Aorta (tissue), 5 donors: Measurements from ENCODE around the gene BTBD18. TPM values are rescaled to one million over a fixed set of nuclear protein-coding genes. Genes with fewer than 3 reads are reported as not detected.

Experiments
- ATAC-seq: fragments of 200-7000 bp; cut with Tn5 transposase; one replicate; pipeline ENCODE4 v1.9.1; 2022; ENCODE audit warnings: moderate library complexity; ENCODE audit not compliant: low FRiP score
- DNase-seq, 2 donors: peaks; one replicate each; pipeline ENCODE4 v3.0.0-alpha.2; 2020
- H3K27ac ChIP-seq, 2 donors: one replicate each; pipeline ENCODE4 v1.5.1; 2013; ENCODE audit warnings: low read length in 2 of 2, mild to moderate bottlenecking in 2 of 2, moderate library complexity in 2 of 2, control low read depth in 1 of 2, inconsistent platforms in 1 of 2, low read depth in 1 of 2
- H3K27me3 ChIP-seq, 2 donors: one replicate each; pipeline ENCODE4 v1.6.1; 2013; ENCODE audit warnings: control low read depth in 1 of 2, low read length in 1 of 2, mild to moderate bottlenecking in 1 of 2, moderate library complexity in 1 of 2; ENCODE audit not compliant: insufficient read depth in 2 of 2, control insufficient read depth in 1 of 2
- H3K36me3 ChIP-seq, 2 donors: one replicate each; pipeline ENCODE4 v1.6.1; 2013; ENCODE audit warnings: control low read depth in 1 of 2, low read length in 1 of 2, mild to moderate bottlenecking in 1 of 2; ENCODE audit not compliant: insufficient read depth in 2 of 2, control insufficient read depth in 1 of 2
- H3K4me1 ChIP-seq, 2 donors: one replicate each; pipeline ENCODE4 v1.6.1; 2013; ENCODE audit warnings: low read length in 2 of 2, control low read depth in 1 of 2, mild to moderate bottlenecking in 1 of 2, moderate library complexity in 1 of 2; ENCODE audit not compliant: insufficient read depth in 2 of 2, control insufficient read depth in 1 of 2
- H3K4me3 ChIP-seq, 2 donors: one replicate each; pipeline ENCODE4 v1.5.1; 2013; ENCODE audit warnings: low read length in 2 of 2, control low read depth in 1 of 2, mild to moderate bottlenecking in 1 of 2
- H3K9me3 ChIP-seq: one replicate; pipeline ENCODE4 v1.6.1; 2013; ENCODE audit warnings: mild to moderate bottlenecking, low read length; ENCODE audit not compliant: control insufficient read depth
- WGBS, 2 donors: extraction: QIAGEN DNeasy Blood & Tissue Kit; methylation state at CpG; one replicate each; pipeline ENCODE4 v1.1.7; 2013; 5-methylcytosine and 5-hydroxymethylcytosine counted together
- intact Hi-C, 2 donors: fragments of 100-400 bp; cut with DNase I; formaldehyde crosslinking; loops; one replicate each; pipeline versions ENCODE4 v1.14.2 to v1.15.0; 2022
- polyA plus RNA-seq, 2 donors: library from polyadenylated mRNA; stranded (reverse); fragments of 200-250 nt; gene quantifications; one replicate each; pipeline ENCODE4 v1.2.3, GENCODE V29; 2013
- total RNA-seq, 2 donors: library from RNA; stranded (reverse); fragmentation: NEBNext Ultra II Directional; extraction: Animal tissue kit (Norgen Biotek cat#: 25700); gene quantifications; one replicate each; pipeline ENCODE4 v1.2.1, GENCODE V29; 2021
- donor health status: healthy with polysubstance abuse.
- donor health status: Bipolar disorder and iron deficiency.
- donor health status: DM: no; HTN: no; CAD: no.
- donor health status: DM: no; HTN: no; CAD: no.
- donor health status: DM: yes; HTN: yes; CAD: no.

BTBD18 gene
- total and polyA plus RNA-seq, 4 donors: 0.05 TPM; not detected in 3

GRCh38 chr11:57791321-57792059, 39.9 kb upstream of the BTBD18 start:
- no peak overlapping the region for H3K27ac ChIP-seq
- peaks cover 1 to 8% of the 10 kb centered on the region in 2 donors for H3K4me1 ChIP-seq
- intact Hi-C loops: no loop called here
- no peak for DNase-seq
- peaks cover 1 to 8% of the 10 kb centered on the region in 2 donors for H3K36me3 ChIP-seq
- peak; percentile 31 for ATAC-seq
- 86 to 88% methylated on average over 22 of the region's 22 CpGs for WGBS, 2 donors
- no peaks in the 10 kb centered on the region for H3K27me3 ChIP-seq
- H3K4me3 ChIP-seq: no peak overlapping the region
- no peaks in the 10 kb centered on the region for H3K9me3 ChIP-seq

GRCh38 chr11:57788703-57789088, 37.1 kb upstream of the BTBD18 start:
- ATAC-seq (no peak), DNase-seq (no peak)
- Histone ChIP-seq H3K27me3 (no peaks in the 10 kb centered on the region), H3K4me1 (peaks cover 1 to 6% of the 10 kb centered on the region in 2 donors), H3K9me3 (no peaks in the 10 kb centered on the region), H3K27ac (no peak overlapping the region), H3K36me3 (no peaks in the 10 kb centered on the region), H3K4me3 (no peak overlapping the region)
- intact Hi-C loops: no loop called here

GRCh38 chr11:57787920-57788702, 36.5 kb upstream of the BTBD18 start:
- WGBS, 2 donors: 60 to 63% methylated on average over 6 of the region's 6 CpGs
- H3K9me3 ChIP-seq: no peaks in the 10 kb centered on the region
- peaks cover 1 to 5% of the 10 kb centered on the region in 2 donors for H3K4me1 ChIP-seq
- no peaks in the 10 kb centered on the region for H3K36me3 ChIP-seq
- DNase-seq: peak in 1 of 2 donors; percentile 76
- no peaks in the 10 kb centered on the region for H3K27me3 ChIP-seq
- intact Hi-C loops: no loop called here
- no peak overlapping the region for H3K4me3 ChIP-seq
- ATAC-seq: no peak
- H3K27ac ChIP-seq: no peak overlapping the region

GRCh38 chr11:57787006-57787604, 35.5 kb upstream of the BTBD18 start:
- Histone ChIP-seq H3K9me3 (no peaks in the 10 kb centered on the region), H3K27ac (no peak overlapping the region), H3K4me1 (peaks cover 1 to 5% of the 10 kb centered on the region in 2 donors), H3K27me3 (no peaks in the 10 kb centered on the region), H3K4me3 (no peak overlapping the region), H3K36me3 (no peaks in the 10 kb centered on the region)
- DNase-seq (no peak), ATAC-seq (no peak)
- WGBS, 2 donors: 70 to 80% methylated on average over 4 of the region's 4 CpGs
- intact Hi-C loops: no loop called here

GRCh38 chr11:57786436-57786835, 34.8 kb upstream of the BTBD18 start:
- H3K27me3 ChIP-seq: no peaks in the 10 kb centered on the region
- no peaks in the 10 kb centered on the region for H3K9me3 ChIP-seq
- H3K36me3 ChIP-seq: no peaks in the 10 kb centered on the region
- peaks cover 1 to 5% of the 10 kb centered on the region in 2 donors for H3K4me1 ChIP-seq
- ATAC-seq (no peak), DNase-seq (no peak)
- H3K27ac ChIP-seq: no peak overlapping the region
- intact Hi-C loops: no loop called here
- WGBS, 2 donors: 39 to 48% methylated on average over 4 of the region's 4 CpGs
- no peak overlapping the region for H3K4me3 ChIP-seq

- no peak for DNase-seq
- ATAC-seq: no peak
- intact Hi-C loops: no loop called here
- Histone ChIP-seq H3K36me3 (no peaks in the 10 kb centered on the region), H3K4me3 (no peak overlapping the region), H3K27me3 (no peaks in the 10 kb centered on the region), H3K27ac (no peak overlapping the region), H3K4me1 (peaks cover 1 to 5% of the 10 kb centered on the region in 2 donors), H3K9me3 (no peaks in the 10 kb centered on the region)
- WGBS, 2 donors: 77 to 78% methylated on average over 2 of the region's 2 CpGs
These were observed 33.5 kb upstream of the BTBD18 start for GRCh38 chr11:57785072-57785471.

GRCh38 chr11:57781529-57781943, 29.9 kb upstream of the BTBD18 start:
- Histone ChIP-seq H3K4me3 (no peak overlapping the region), H3K27ac (peak overlapping the region in 1 of 2 donors; percentile 68), H3K4me1 (peaks cover 12 to 14% of the 10 kb centered on the region in 2 donors), H3K27me3 (no peaks in the 10 kb centered on the region), H3K9me3 (no peaks in the 10 kb centered on the region), H3K36me3 (no peaks in the 10 kb centered on the region)
- intact Hi-C loops: no loop called here
- WGBS, 2 donors: 56 to 63% methylated on average over 3 of the region's 3 CpGs
- DNase-seq (no peak), ATAC-seq (no peak)

- intact Hi-C loops: no loop called here
- H3K9me3 ChIP-seq: no peaks in the 10 kb centered on the region
- no peaks in the 10 kb centered on the region for H3K36me3 ChIP-seq
- WGBS, 2 donors: 8 to 9% methylated on average over 1 of the region's 1 CpG
- no peak for ATAC-seq
- H3K4me1 ChIP-seq: peaks cover 16 to 28% of the 10 kb centered on the region in 2 donors
- no peak for DNase-seq
- H3K27ac ChIP-seq: peak overlapping the region in 1 of 2 donors; percentile 58
- H3K27me3 ChIP-seq: no peaks in the 10 kb centered on the region
- no peak overlapping the region for H3K4me3 ChIP-seq
These were observed 27.7 kb upstream of the BTBD18 start for GRCh38 chr11:57779276-57779675.
